CD8-positive, alpha-beta memory T cell (primary cell): Measurements from ENCODE around the gene SLC8A3. TPM values are rescaled to one million over a fixed set of nuclear protein-coding genes. Genes with fewer than 3 reads are reported as not detected.

Experiments
- CTCF ChIA-PET: fragments of 350-600 bp; sonication (Branson Sonifier 250); formaldehyde crosslinking; loops from one replicate; lab custom pipeline; 2021; ENCODE audit warnings: antibody characterized with exemption; lab: Charles Lee
- POLR2A ChIA-PET: fragments of 350-600 bp; sonication (Branson Sonifier 250); formaldehyde crosslinking; loops from one replicate; lab custom pipeline; 2021; ENCODE audit warnings: antibody characterized with exemption; lab: Charles Lee
- DNase-seq, 5 donors: peaks; one replicate each; pipeline versions ENCODE4 v3.0.0 to v3.0.0-alpha.2; 2020 to 2022; ENCODE audit warnings: mixed read lengths in 1 of 5
- H3K27ac ChIP-seq: one replicate; pipeline ENCODE4 v1.7.0; 2013; ENCODE audit warnings: low read depth, mild to moderate bottlenecking, low read length, moderate library complexity
- H3K27me3 ChIP-seq: 2 replicates; pipeline ENCODE4 v1.7.0; 2013; ENCODE audit warnings: low read length, mild to moderate bottlenecking; ENCODE audit not compliant: insufficient read depth, poor library complexity, severe bottlenecking
- H3K36me3 ChIP-seq: 2 replicates; pipeline ENCODE4 v1.7.0; 2013; ENCODE audit warnings: mild to moderate bottlenecking, low read length, moderate library complexity; ENCODE audit not compliant: insufficient read depth
- H3K4me1 ChIP-seq: 2 replicates; pipeline ENCODE4 v1.7.0; 2013; ENCODE audit warnings: mild to moderate bottlenecking, low read length, moderate library complexity; ENCODE audit not compliant: insufficient read depth
- H3K4me3 ChIP-seq: 2 replicates; pipeline ENCODE4 v1.7.0; 2013; ENCODE audit warnings: mild to moderate bottlenecking, low read length
- H3K9me3 ChIP-seq: 2 replicates; pipeline ENCODE4 v1.7.0; 2013; ENCODE audit warnings: mild to moderate bottlenecking, low read length
- H3K27ac Mint-ChIP-seq, 8 donors: one replicate each; pipeline ENCODE4 v1.8.0; 2020 to 2021; ENCODE audit warnings: mixed read lengths in 8 of 8, mild to moderate bottlenecking in 6 of 8, inconsistent platforms in 3 of 8, moderate library complexity in 3 of 8
- H3K27me3 Mint-ChIP-seq, 2 donors: one replicate each; pipeline ENCODE4 v1.8.0; 2020 to 2021; ENCODE audit warnings: mixed read lengths in 2 of 2, mild to moderate bottlenecking in 1 of 2, moderate library complexity in 1 of 2
- H3K36me3 Mint-ChIP-seq, 3 donors: one replicate each; pipeline ENCODE4 v1.8.0; 2020 to 2021; ENCODE audit warnings: mixed read lengths in 3 of 3, inconsistent platforms in 1 of 3, mild to moderate bottlenecking in 1 of 3
- H3K4me1 Mint-ChIP-seq, 3 donors: one replicate each; pipeline ENCODE4 v1.8.0; 2020 to 2021; ENCODE audit warnings: mixed read lengths in 3 of 3, inconsistent platforms in 1 of 3, mild to moderate bottlenecking in 1 of 3
- H3K4me3 Mint-ChIP-seq, 7 donors: one replicate each; pipeline ENCODE4 v1.8.0; 2020 to 2021; ENCODE audit warnings: mixed read lengths in 7 of 7, mild to moderate bottlenecking in 6 of 7, moderate library complexity in 4 of 7, inconsistent platforms in 2 of 7
- H3K9me3 Mint-ChIP-seq, 5 donors: one replicate each; pipeline ENCODE4 v1.8.0; 2020 to 2022; ENCODE audit warnings: mixed read lengths in 5 of 5, mild to moderate bottlenecking in 3 of 5, moderate library complexity in 2 of 5, inconsistent platforms in 1 of 5
- polyA plus RNA-seq: library from polyadenylated mRNA; unstranded; fragments of 300-500 nt; fragmentation: Illumina TruSeq; gene quantifications from one replicate; pipeline ENCODE4 v1.2.3, GENCODE V29; 2021
- total RNA-seq, 2 experiments: library from RNA; stranded (reverse); gene quantifications; one replicate each; pipeline ENCODE4 v1.2.3, GENCODE V29; 2021

Gene SLC8A3
- total and polyA plus RNA-seq, 3 experiments from 2014 or later, result 0.09 TPM; not detected in 2

GRCh38 chr14:70168406-70168805 lies 20.3 kb downstream of the SLC8A3 start:
- Mint-ChIP-seq H3K36me3 (no peaks in the 10 kb centered on the region), H3K9me3 (peaks cover 0 to 6% (median 0%) of the 10 kb centered on the region in 5 donors), H3K27me3 (peaks cover 9 to 27% of the 10 kb centered on the region in 2 donors), H3K4me1 (no peaks in the 10 kb centered on the region), H3K27ac (no peak overlapping the region), H3K4me3 (no peak overlapping the region)
- ChIA-PET CTCF (no interaction called here), POLR2A (no interaction called here)
- no peak overlapping the region for H3K27ac ChIP-seq
- no peak overlapping the region for H3K4me3 ChIP-seq
- H3K9me3 ChIP-seq, result no peaks in the 10 kb centered on the region
- no peaks in the 10 kb centered on the region for H3K27me3 ChIP-seq
- H3K36me3 ChIP-seq, result no peaks in the 10 kb centered on the region
- no peaks in the 10 kb centered on the region for H3K4me1 ChIP-seq
- DNase-seq, result no peak

GRCh38 chr14:70166530-70167203 lies 22.1 kb downstream of the SLC8A3 start:
- H3K4me3 ChIP-seq, result no peak overlapping the region
- ChIA-PET POLR2A (no interaction called here), CTCF (no interaction called here)
- Mint-ChIP-seq H3K27ac (no peak overlapping the region), H3K27me3 (peaks cover 9 to 19% of the 10 kb centered on the region in 2 donors), H3K4me3 (no peak overlapping the region), H3K9me3 (peaks cover 0 to 6% (median 0%) of the 10 kb centered on the region in 5 donors), H3K4me1 (no peaks in the 10 kb centered on the region), H3K36me3 (no peaks in the 10 kb centered on the region)
- H3K4me1 ChIP-seq, result no peaks in the 10 kb centered on the region
- H3K27me3 ChIP-seq, result no peaks in the 10 kb centered on the region
- H3K9me3 ChIP-seq, result no peaks in the 10 kb centered on the region
- no peak overlapping the region for H3K27ac ChIP-seq
- H3K36me3 ChIP-seq, result no peaks in the 10 kb centered on the region
- DNase-seq, result no peak

- no peaks in the 10 kb centered on the region for H3K4me1 ChIP-seq
- H3K36me3 ChIP-seq, result no peaks in the 10 kb centered on the region
- H3K27ac ChIP-seq, result no peak overlapping the region
- CTCF ChIA-PET, result no interaction called here
- POLR2A ChIA-PET, result no interaction called here
- no peaks in the 10 kb centered on the region for H3K36me3 Mint-ChIP-seq
- H3K4me3 ChIP-seq, result no peak overlapping the region
- H3K27me3 Mint-ChIP-seq, result peaks cover 8 to 11% of the 10 kb centered on the region in 2 donors
- no peak for DNase-seq
- H3K4me1 Mint-ChIP-seq, result no peaks in the 10 kb centered on the region
- H3K9me3 ChIP-seq, result no peaks in the 10 kb centered on the region
- no peak overlapping the region for H3K4me3 Mint-ChIP-seq
- H3K27me3 ChIP-seq, result no peaks in the 10 kb centered on the region
- no peaks in the 10 kb centered on the region for H3K9me3 Mint-ChIP-seq
- H3K27ac Mint-ChIP-seq, result no peak overlapping the region
These were observed 26.4 kb downstream of the SLC8A3 start for GRCh38 chr14:70162358-70162757.

GRCh38 chr14:70156592-70156991 lies 32.2 kb downstream of the SLC8A3 start:
- H3K4me3 Mint-ChIP-seq, result no peak overlapping the region
- Histone ChIP-seq H3K4me1 (no peaks in the 10 kb centered on the region), H3K27me3 (no peaks in the 10 kb centered on the region), H3K36me3 (no peaks in the 10 kb centered on the region), H3K27ac (no peak overlapping the region), H3K4me3 (no peak overlapping the region), H3K9me3 (no peaks in the 10 kb centered on the region)
- CTCF ChIA-PET, result no interaction called here
- H3K36me3 Mint-ChIP-seq, result no peaks in the 10 kb centered on the region
- no peaks in the 10 kb centered on the region for H3K9me3 Mint-ChIP-seq
- no peaks in the 10 kb centered on the region for H3K4me1 Mint-ChIP-seq
- DNase-seq, result no peak
- POLR2A ChIA-PET, result no interaction called here
- peaks cover 8 to 13% of the 10 kb centered on the region in 2 donors for H3K27me3 Mint-ChIP-seq
- H3K27ac Mint-ChIP-seq, result no peak overlapping the region

GRCh38 chr14:70152704-70153103 lies 36.0 kb downstream of the SLC8A3 start:
- ChIA-PET CTCF (no interaction called here), POLR2A (no interaction called here)
- DNase-seq, result no peak
- Mint-ChIP-seq H3K27ac (no peak overlapping the region), H3K4me1 (no peaks in the 10 kb centered on the region), H3K36me3 (no peaks in the 10 kb centered on the region), H3K4me3 (no peak overlapping the region), H3K9me3 (no peaks in the 10 kb centered on the region), H3K27me3 (peaks cover 6 to 20% of the 10 kb centered on the region in 2 donors)
- Histone ChIP-seq H3K27ac (no peak overlapping the region), H3K9me3 (no peaks in the 10 kb centered on the region), H3K4me1 (no peaks in the 10 kb centered on the region), H3K4me3 (no peak overlapping the region), H3K36me3 (no peaks in the 10 kb centered on the region), H3K27me3 (no peaks in the 10 kb centered on the region)

GRCh38 chr14:70152081-70152480 lies 36.7 kb downstream of the SLC8A3 start:
- Histone ChIP-seq H3K4me1 (no peaks in the 10 kb centered on the region), H3K4me3 (no peak overlapping the region), H3K9me3 (no peaks in the 10 kb centered on the region), H3K27ac (no peak overlapping the region), H3K27me3 (no peaks in the 10 kb centered on the region), H3K36me3 (no peaks in the 10 kb centered on the region)
- Mint-ChIP-seq H3K27ac (no peak overlapping the region), H3K9me3 (no peaks in the 10 kb centered on the region), H3K4me3 (no peak overlapping the region), H3K27me3 (peaks cover 8 to 26% of the 10 kb centered on the region in 2 donors), H3K4me1 (no peaks in the 10 kb centered on the region), H3K36me3 (no peaks in the 10 kb centered on the region)
- no peak for DNase-seq
- POLR2A ChIA-PET, result no interaction called here
- CTCF ChIA-PET, result no interaction called here

GRCh38 chr14:70149596-70150165 lies 39.1 kb downstream of the SLC8A3 start:
- Mint-ChIP-seq H3K9me3 (no peaks in the 10 kb centered on the region), H3K36me3 (no peaks in the 10 kb centered on the region), H3K4me3 (no peak overlapping the region), H3K4me1 (no peaks in the 10 kb centered on the region), H3K27me3 (peaks cover 10 to 23% of the 10 kb centered on the region in 2 donors), H3K27ac (no peak overlapping the region)
- H3K36me3 ChIP-seq, result no peaks in the 10 kb centered on the region
- CTCF ChIA-PET, result no interaction called here
- no peaks in the 10 kb centered on the region for H3K9me3 ChIP-seq
- POLR2A ChIA-PET, result no interaction called here
- no peak overlapping the region for H3K4me3 ChIP-seq
- DNase-seq, result no peak
- H3K4me1 ChIP-seq, result no peaks in the 10 kb centered on the region
- no peak overlapping the region for H3K27ac ChIP-seq
- H3K27me3 ChIP-seq, result no peaks in the 10 kb centered on the region

- CTCF ChIA-PET, result no interaction called here
- no peak for DNase-seq
- Mint-ChIP-seq H3K36me3 (no peaks in the 10 kb centered on the region), H3K4me3 (no peak overlapping the region), H3K27me3 (peaks cover 10 to 23% of the 10 kb centered on the region in 2 donors), H3K27ac (no peak overlapping the region), H3K9me3 (no peaks in the 10 kb centered on the region), H3K4me1 (no peaks in the 10 kb centered on the region)
- POLR2A ChIA-PET, result no interaction called here
- Histone ChIP-seq H3K4me1 (no peaks in the 10 kb centered on the region), H3K27ac (no peak overlapping the region), H3K27me3 (no peaks in the 10 kb centered on the region), H3K4me3 (no peak overlapping the region), H3K9me3 (no peaks in the 10 kb centered on the region), H3K36me3 (no peaks in the 10 kb centered on the region)
These were observed 39.7 kb downstream of the SLC8A3 start for GRCh38 chr14:70148911-70149595.
